Natural killer cell (primary cell): ENCODE measurements around the gene POLR3B. TPM values are rescaled to one million over a fixed set of nuclear protein-coding genes. Genes with fewer than 3 reads are reported as not detected.
"Not testable (repeated sequence)": the region's sequence is repeated elsewhere in the genome, so short reads cannot be mapped to it uniquely, and the experiment has no call there.

ENCODE experiments used
- ATAC-seq, 3 donors: fragments of 150-1000 bp in 2 of 3; fragments of 200-7000 bp in 1 of 3; cut with Tn5 transposase; 1 replicate in 1 of 3; 2 replicates in 2 of 3; pipeline ENCODE4 v1.10.0; 2021; ENCODE audit warnings: mild to moderate bottlenecking in 2 of 3, moderate library complexity in 2 of 3
- DNase-seq, 2 donors: peaks; one replicate each; pipeline versions ENCODE4 v3.0.0 to v3.0.0-alpha.2; 2013 to 2021; ENCODE audit warnings: mixed read lengths in 1 of 2
- H3K27ac ChIP-seq: one replicate; pipeline ENCODE4 v1.5.1; 2013; ENCODE audit warnings: mild to moderate bottlenecking, low read length
- H3K27me3 ChIP-seq: one replicate; pipeline ENCODE4 v1.6.1; 2013; ENCODE audit warnings: low read length; ENCODE audit not compliant: control insufficient read depth, insufficient read depth
- H3K36me3 ChIP-seq: one replicate; pipeline ENCODE4 v1.6.1; 2013; ENCODE audit warnings: low read length; ENCODE audit not compliant: control insufficient read depth, insufficient read depth
- H3K4me1 ChIP-seq: one replicate; pipeline ENCODE4 v1.6.1; 2013; ENCODE audit warnings: low read length; ENCODE audit not compliant: control insufficient read depth, insufficient read depth
- H3K4me3 ChIP-seq: one replicate; pipeline ENCODE4 v1.5.1; 2013; ENCODE audit warnings: low read length
- H3K9me3 ChIP-seq: one replicate; pipeline ENCODE4 v1.6.1; 2013; ENCODE audit warnings: low read length; ENCODE audit not compliant: control insufficient read depth, insufficient read depth
- H3K27ac Mint-ChIP-seq, 2 donors: one replicate each; pipeline ENCODE4 v1.8.0; 2022; ENCODE audit warnings: mild to moderate bottlenecking in 2 of 2, mixed read lengths in 2 of 2, moderate library complexity in 1 of 2
- H3K27me3 Mint-ChIP-seq, 2 donors: one replicate each; pipeline ENCODE4 v1.8.0; 2022; ENCODE audit warnings: low read depth in 2 of 2, mixed read lengths in 2 of 2
- H3K36me3 Mint-ChIP-seq: one replicate; pipeline ENCODE4 v1.8.0; 2022; ENCODE audit warnings: mixed read lengths
- H3K4me1 Mint-ChIP-seq, 2 donors: one replicate each; pipeline ENCODE4 v1.8.0; 2022; ENCODE audit warnings: mixed read lengths in 2 of 2
- H3K4me3 Mint-ChIP-seq: one replicate; pipeline ENCODE4 v1.8.0; 2022; ENCODE audit warnings: mild to moderate bottlenecking, moderate library complexity, mixed read lengths
- H3K9me3 Mint-ChIP-seq, 2 donors: one replicate each; pipeline ENCODE4 v1.8.0; 2022; ENCODE audit warnings: mixed read lengths in 2 of 2
- CTCF ChIP-seq: fragments of 200-600 bp; IDR thresholded peaks from one replicate; pipeline ENCODE4 v1.8.0; 2022; ENCODE audit warnings: antibody characterized with exemption
- WGBS: methylation state at CpG from one replicate; pipeline ENCODE4 v1.1.7; 2013; ENCODE audit warnings: missing lambda C conversion rate; ENCODE audit not compliant: insufficient coverage; 5-methylcytosine and 5-hydroxymethylcytosine counted together
- intact Hi-C: fragments of 100-400 bp; cut with micrococcal nuclease; formaldehyde crosslinking; loops from one replicate; pipeline ENCODE4 v1.14.2; 2022
- total RNA-seq, 4 donors: library from RNA; stranded (reverse); fragments of 120-200 nt in 1 of 4; gene quantifications; one replicate each; pipeline versions ENCODE4 v1.2.3 to v1.2.4, GENCODE V29; 2013 to 2022

The POLR3B gene
- total RNA-seq, 3 donors from 2014 or later (not counting 1 experiment from before 2014, with no cell fraction given): 3.8 to 8.1 (median 5.4) TPM

GRCh38 chr12:106369624-106370346 is 12.2 kb downstream of the POLR3B start:
- WGBS: 78% methylated on average over 6 of the region's 6 CpGs
- no peaks in the 10 kb centered on the region for H3K27me3 Mint-ChIP-seq
- H3K4me3 Mint-ChIP-seq: no peak overlapping the region
- TF ChIP-seq CTCF: no peak
- intact Hi-C loops: no loop called here
- Histone ChIP-seq H3K36me3 (peaks cover 16% of the 10 kb centered on the region), H3K27me3 (no peaks in the 10 kb centered on the region), H3K4me3 (no peak overlapping the region), H3K27ac (no peak overlapping the region), H3K4me1 (no peaks in the 10 kb centered on the region), H3K9me3 (no peaks in the 10 kb centered on the region)
- no peaks in the 10 kb centered on the region for H3K9me3 Mint-ChIP-seq
- peaks cover 8% of the 10 kb centered on the region for H3K36me3 Mint-ChIP-seq
- H3K27ac Mint-ChIP-seq: no peak overlapping the region
- no peaks in the 10 kb centered on the region for H3K4me1 Mint-ChIP-seq
- DNase-seq (no peak), ATAC-seq (no peak)

GRCh38 chr12:106378788-106379187 is 21.2 kb downstream of the POLR3B start:
- DNase-seq (no peak), ATAC-seq (no peak)
- no peaks in the 10 kb centered on the region for H3K4me1 ChIP-seq
- H3K27me3 ChIP-seq: no peaks in the 10 kb centered on the region
- H3K4me3 Mint-ChIP-seq: no peak overlapping the region
- no peak overlapping the region for H3K27ac Mint-ChIP-seq
- peaks cover 6 to 9% of the 10 kb centered on the region in 2 donors for H3K4me1 Mint-ChIP-seq
- no peaks in the 10 kb centered on the region for H3K9me3 ChIP-seq
- no peak overlapping the region for H3K27ac ChIP-seq
- 30% methylated on average over 3 of the region's 4 CpGs for WGBS
- no peaks in the 10 kb centered on the region for H3K36me3 Mint-ChIP-seq
- TF ChIP-seq CTCF: no peak
- peaks cover 18% of the 10 kb centered on the region for H3K36me3 ChIP-seq
- no peaks in the 10 kb centered on the region for H3K9me3 Mint-ChIP-seq
- H3K27me3 Mint-ChIP-seq: no peaks in the 10 kb centered on the region
- intact Hi-C loops: no loop called here
- no peak overlapping the region for H3K4me3 ChIP-seq

GRCh38 chr12:106380954-106381353 is 23.4 kb downstream of the POLR3B start:
- no CpG with 5 or more reads among the region's 1 CpG for WGBS
- Mint-ChIP-seq H3K4me3 (no peak overlapping the region), H3K4me1 (peaks cover 6 to 9% of the 10 kb centered on the region in 2 donors), H3K9me3 (no peaks in the 10 kb centered on the region), H3K27me3 (no peaks in the 10 kb centered on the region), H3K27ac (no peak overlapping the region), H3K36me3 (no peaks in the 10 kb centered on the region)
- no peaks in the 10 kb centered on the region for H3K4me1 ChIP-seq
- H3K36me3 ChIP-seq: peaks cover 21% of the 10 kb centered on the region
- TF ChIP-seq CTCF: no peak
- no peaks in the 10 kb centered on the region for H3K9me3 ChIP-seq
- H3K4me3 ChIP-seq: no peak overlapping the region
- H3K27ac ChIP-seq: no peak overlapping the region
- intact Hi-C loops: no loop called here
- ATAC-seq (no peak), DNase-seq (no peak)
- no peaks in the 10 kb centered on the region for H3K27me3 ChIP-seq

- H3K36me3 Mint-ChIP-seq, H3K27ac ChIP-seq, H3K27me3 ChIP-seq, H3K9me3 Mint-ChIP-seq, H3K4me3 ChIP-seq, H3K4me1 Mint-ChIP-seq, DNase-seq, H3K4me1 ChIP-seq, H3K27ac Mint-ChIP-seq, ATAC-seq, H3K27me3 Mint-ChIP-seq, intact Hi-C loops, H3K9me3 ChIP-seq, H3K4me3 Mint-ChIP-seq: not testable (repeated sequence)
- peaks cover 19% of the 10 kb centered on the region for H3K36me3 ChIP-seq
- WGBS: 93% methylated on average over 3 of the region's 4 CpGs
Measured at GRCh38 chr12:106381866-106382265, 24.3 kb downstream of the POLR3B start.
